ENCODE measurements around the gene ZNF275. TPM values are rescaled to one million over a fixed set of nuclear protein-coding genes. Genes with fewer than 3 reads are reported as not detected.

Gene ZNF275
- total and polyA plus RNA-seq, 2 of the 4 experiments (the other 2 are of a cell fraction), result 6.6 to 9.7 TPM

GRCh38 chrX:153327561-153327960 lies 6.4 kb upstream of the ZNF275 start:
- Histone ChIP-seq H3K56ac (ENCODE audit: extremely low read depth, insufficient read depth, low read length) (no peak overlapping the region), H3K27ac (ENCODE audit: insufficient read depth, low read length) (no peak overlapping the region), H2BK15ac (ENCODE audit: low read depth, low read length) (no peak overlapping the region), H4K8ac (ENCODE audit: low read depth in 2 of 2, low read length in 2 of 2) (no peak overlapping the region), H3K4ac (ENCODE audit: low read depth, low read length) (no peak overlapping the region), H2BK120ac (ENCODE audit: low read depth, low read length) (no peak overlapping the region), H3K27me3 (ENCODE audit: control insufficient read depth, insufficient read depth, low read length) (peaks cover 12% of the 10 kb centered on the region), H3K14ac (replicated peaks; ENCODE audit: low read depth, low read length) (no peak overlapping the region), H3K18ac (ENCODE audit: low read depth, low read length) (no peak overlapping the region), H3K4me3 (ENCODE audit: insufficient read depth, low read depth, low read length) (no peak overlapping the region), H2BK20ac (ENCODE audit: low read depth, low read length) (no peak overlapping the region), H4K91ac (ENCODE audit: insufficient read depth, low read depth, low read length) (no peak overlapping the region), H3K4me2 (ENCODE audit: low read depth, low read length) (no peak overlapping the region), H3K4me1 (ENCODE audit: control insufficient read depth, insufficient read depth, low read length) (no peaks in the 10 kb centered on the region), H3K9me3 (ENCODE audit: control insufficient read depth, insufficient read depth, low read length) (no peaks in the 10 kb centered on the region), H2AFZ (replicated peaks; ENCODE audit: low read length, poor library complexity) (no peak overlapping the region), H3K36me3 (ENCODE audit: control insufficient read depth, insufficient read depth, low read length) (no peaks in the 10 kb centered on the region), H3K9ac (ENCODE audit: low read depth, low read length) (no peak overlapping the region), H2AK9ac (replicated peaks; ENCODE audit: low read depth, low read length, poor library complexity) (no peak overlapping the region), H3K79me1 (ENCODE audit: low read depth in 1 of 2, low read length in 2 of 2) (no peaks in the 10 kb centered on the region), H2AK5ac (ENCODE audit: low read depth, low read length) (no peak overlapping the region), H3K9me1 (ENCODE audit: insufficient read depth, low read length) (no peaks in the 10 kb centered on the region), H4K5ac (ENCODE audit: low read depth, low read length) (no peak overlapping the region), H4K20me1 (ENCODE audit: insufficient read depth, low read length) (no peaks in the 10 kb centered on the region), H3K23ac (ENCODE audit: low read depth, low read length) (no peak overlapping the region), H2BK5ac (ENCODE audit: low read depth, low read length, poor library complexity, severe bottlenecking) (no peak overlapping the region)
- ChIA-PET CTCF (no interaction called here), POLR2A (ENCODE audit: unreplicated experiment) (no interaction called here)
- no peak for DNase-seq
- ATAC-seq (ENCODE audit: low read depth), result no peak
- dilution Hi-C loops (cut with HindIII; ENCODE audit: low sequenced_read_pairs, unreplicated experiment) (no loop called here), in situ Hi-C loops (cut with MboI; ENCODE audit: low sequenced_read_pairs) (no loop called here), intact Hi-C loops (cut with micrococcal nuclease) (no loop called here)
- TF ChIP-seq FOS (IDR thresholded peaks at IDR 0.05; ENCODE audit: low read depth, low read length) (no peak), SMC3 (IDR thresholded peaks at IDR 0.05; ENCODE audit: low read depth, low read length) (no peak), USF2 (IDR thresholded peaks at IDR 0.05; ENCODE audit: low read depth, low read length) (no peak), MAFK (IDR thresholded peaks at IDR 0.05; ENCODE audit: low read depth, low read length) (no peak)
- no CpG with 5 or more reads among the region's 4 CpGs for WGBS, 2 experiments (ENCODE audit: extremely low coverage in 2 of 2, insufficient read length in 1 of 2)
- BruUV-seq (replicated peaks), result no TSS peak
